ENCODE results near the gene SNW1.

Gene SNW1

GRCh38 chr14:77746064-77746702 is 14.8 kb downstream of the SNW1 start:
- no peak for DNase-seq

GRCh38 chr14:77741438-77741837 is 19.5 kb downstream of the SNW1 start:
- DNase-seq: no peak

GRCh38 chr14:77738559-77739250 is 22.3 kb downstream of the SNW1 start:
- DNase-seq: no peak

- DNase-seq: no peak
Observed at GRCh38 chr14:77730976-77731497, 29.9 kb downstream of the SNW1 start.

GRCh38 chr14:77722301-77722700 is 38.7 kb downstream of the SNW1 start:
- no peak for DNase-seq

GRCh38 chr14:77721437-77721836 is 39.5 kb downstream of the SNW1 start:
- DNase-seq: no peak

GRCh38 chr14:77717608-77718305 is 43.2 kb downstream of the SNW1 start:
- DNase-seq: no peak

GRCh38 chr14:77714926-77715325 is 46.0 kb downstream of the SNW1 start:
- no peak for DNase-seq

GRCh38 chr14:77710364-77710763 is 50.6 kb downstream of the SNW1 start:
- no peak for DNase-seq

- no peak for DNase-seq
Observed at GRCh38 chr14:77709412-77709811, 51.5 kb downstream of the SNW1 start.

- DNase-seq: no peak
Observed at GRCh38 chr14:77708749-77709148, 52.2 kb downstream of the SNW1 start.

- DNase-seq: peak; percentile 76
Observed at GRCh38 chr14:77707724-77708408, 53.1 kb downstream of the SNW1 start, which contains the start of the genes ALKBH1 and SLIRP. Gene ALKBH1, minus strand, starts transcription at chr14:77708023. Its CDS starts 19 bp downstream, at chr14:77708004. Gene SLIRP, plus strand, starts transcription at chr14:77708103. Its CDS starts 9 bp downstream, at chr14:77708112.

- DNase-seq: peak; percentile 39
Observed at GRCh38 chr14:77707355-77707723, 53.6 kb downstream of the SNW1 start.

- DNase-seq: no peak
Observed at GRCh38 chr14:77691259-77691658, 69.7 kb downstream of the SNW1 start.

GRCh38 chr14:77682158-77682553 is 78.8 kb downstream of the SNW1 start:
- DNase-seq: no peak

- peak; percentile 62 for DNase-seq
Observed at GRCh38 chr14:77681196-77682157, 79.5 kb downstream of the SNW1 start.

- DNase-seq: no peak
Observed at GRCh38 chr14:77674931-77675330, 86.0 kb downstream of the SNW1 start.

- DNase-seq: no peak
Observed at GRCh38 chr14:77673193-77673592, 87.8 kb downstream of the SNW1 start.
